Rectal smooth muscle tissue (tissue), 1 donor: ENCODE data around the gene CCSER1.
"Not testable (repeated sequence)": the region's sequence is repeated elsewhere in the genome, so short reads cannot be mapped to it uniquely, and the experiment has no call there.

ENCODE experiments used
- H3K27ac ChIP-seq: one replicate; pipeline ENCODE4 v1.7.0; 2013; ENCODE audit warnings: low read depth, low read length, inconsistent platforms
- H3K27me3 ChIP-seq: one replicate; pipeline ENCODE4 v1.7.0; 2013; ENCODE audit warnings: low read length; ENCODE audit not compliant: control insufficient read depth, insufficient read depth
- H3K36me3 ChIP-seq: one replicate; pipeline ENCODE4 v1.7.0; 2013; ENCODE audit warnings: low read length; ENCODE audit not compliant: control insufficient read depth, insufficient read depth
- H3K4me1 ChIP-seq: one replicate; pipeline ENCODE4 v1.7.0; 2013; ENCODE audit warnings: low read length; ENCODE audit not compliant: control insufficient read depth, insufficient read depth
- H3K4me3 ChIP-seq: one replicate; pipeline ENCODE4 v1.7.0; 2013; ENCODE audit warnings: low read length
- H3K9ac ChIP-seq: one replicate; pipeline ENCODE4 v1.7.0; 2013; ENCODE audit warnings: low read length

Gene CCSER1

DNA sequence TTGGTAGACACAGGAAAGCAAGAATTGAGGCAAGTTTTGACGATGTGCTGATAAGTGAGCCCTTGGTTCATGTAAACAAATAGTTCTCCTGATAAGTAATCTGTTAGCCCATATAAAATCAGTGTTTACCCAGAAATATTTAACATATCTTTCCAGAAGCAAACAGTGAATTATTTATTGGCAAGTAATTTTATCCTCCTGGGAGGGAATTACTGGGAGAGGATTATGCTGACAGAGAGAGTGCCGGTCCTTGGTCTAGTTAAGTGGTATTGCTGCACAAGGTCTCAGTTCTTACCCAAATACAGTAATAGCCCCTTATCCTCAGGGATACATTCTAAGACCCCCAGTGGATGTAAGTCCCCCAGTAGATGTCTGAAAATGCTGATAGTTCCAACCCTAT lies 315.4 kb downstream of the CCSER1 start:
- no peaks in the 10 kb centered on the region for H3K27me3 ChIP-seq
- no peaks in the 10 kb centered on the region for H3K4me1 ChIP-seq
- no peak overlapping the region for H3K9ac ChIP-seq
- H3K4me3 ChIP-seq = no peak overlapping the region
- H3K27ac ChIP-seq = no peak overlapping the region
- no peaks in the 10 kb centered on the region for H3K36me3 ChIP-seq

DNA sequence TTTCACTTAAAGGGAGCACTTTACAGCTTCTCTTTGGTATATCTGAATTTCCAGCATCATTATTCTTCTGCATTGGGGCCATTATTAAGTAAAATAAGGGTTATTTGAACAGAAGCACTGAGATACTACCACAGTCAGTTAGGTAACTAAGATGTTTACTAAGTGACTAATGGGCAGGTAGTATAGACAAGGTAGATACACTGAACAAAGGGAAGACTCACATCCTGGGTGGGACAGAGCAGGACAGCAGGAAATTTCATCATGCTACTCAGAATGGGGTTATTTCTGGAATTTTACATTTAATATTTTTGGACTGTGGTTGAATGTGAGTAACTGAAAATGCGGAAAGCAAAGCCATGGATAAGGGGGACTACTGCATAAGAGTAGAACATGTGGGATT lies 316.0 kb downstream of the CCSER1 start:
- Histone ChIP-seq H3K4me3 (no peak overlapping the region), H3K9ac (no peak overlapping the region), H3K27ac (no peak overlapping the region), H3K36me3 (no peaks in the 10 kb centered on the region), H3K27me3 (no peaks in the 10 kb centered on the region), H3K4me1 (no peaks in the 10 kb centered on the region)

GRCh38 chr4:90444904-90445303 lies 317.7 kb downstream of the CCSER1 start:
- Histone ChIP-seq H3K36me3 (no peaks in the 10 kb centered on the region), H3K4me1 (no peaks in the 10 kb centered on the region), H3K27me3 (no peaks in the 10 kb centered on the region), H3K9ac (no peak overlapping the region), H3K27ac (no peak overlapping the region), H3K4me3 (no peak overlapping the region)

- Histone ChIP-seq H3K27me3 (no peaks in the 10 kb centered on the region), H3K4me1 (no peaks in the 10 kb centered on the region), H3K36me3 (no peaks in the 10 kb centered on the region), H3K27ac (no peak overlapping the region), H3K9ac (no peak overlapping the region), H3K4me3 (no peak overlapping the region)
Measured at GRCh38 chr4:90445380-90445779, 318.2 kb downstream of the CCSER1 start.

GRCh38 chr4:90449626-90450025 lies 322.4 kb downstream of the CCSER1 start:
- Histone ChIP-seq H3K27ac (no peak overlapping the region), H3K9ac (no peak overlapping the region), H3K4me1 (no peaks in the 10 kb centered on the region), H3K4me3 (no peak overlapping the region), H3K27me3 (no peaks in the 10 kb centered on the region), H3K36me3 (no peaks in the 10 kb centered on the region)

GRCh38 chr4:90456891-90457290 lies 329.7 kb downstream of the CCSER1 start:
- H3K27me3 ChIP-seq = no peaks in the 10 kb centered on the region
- H3K27ac ChIP-seq = no peak overlapping the region
- no peaks in the 10 kb centered on the region for H3K4me1 ChIP-seq
- no peak overlapping the region for H3K9ac ChIP-seq
- no peak overlapping the region for H3K4me3 ChIP-seq
- H3K36me3 ChIP-seq = no peaks in the 10 kb centered on the region

GRCh38 chr4:90457817-90458216 lies 330.6 kb downstream of the CCSER1 start:
- no peak overlapping the region for H3K9ac ChIP-seq
- H3K4me3 ChIP-seq = no peak overlapping the region

DNA sequence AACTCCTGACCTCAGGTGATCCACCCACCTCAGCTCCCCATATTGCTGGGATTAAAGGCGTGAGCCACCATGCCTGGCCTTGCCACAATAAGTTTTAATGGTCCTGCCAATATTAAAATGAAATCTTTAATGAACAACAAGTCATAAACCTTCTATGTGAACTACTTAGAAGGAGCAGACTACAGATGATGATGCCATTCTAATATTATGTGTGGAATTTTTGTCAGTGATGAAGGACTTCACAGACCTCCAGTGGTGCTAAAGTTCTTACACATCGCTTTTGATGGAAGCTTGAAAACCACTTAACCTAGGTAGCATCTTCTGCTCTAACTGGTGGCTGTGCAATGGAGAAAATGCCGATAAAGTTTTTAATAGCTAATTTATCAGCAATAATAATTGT lies 331.4 kb downstream of the CCSER1 start:
- H3K4me1 ChIP-seq = no peaks in the 10 kb centered on the region
- H3K27ac ChIP-seq = no peak overlapping the region
- no peak overlapping the region for H3K4me3 ChIP-seq
- H3K27me3 ChIP-seq = no peaks in the 10 kb centered on the region
- H3K36me3 ChIP-seq = no peaks in the 10 kb centered on the region
- no peak overlapping the region for H3K9ac ChIP-seq

More at GRCh38 chr4:90457817-90458216, 330.6 kb downstream of the CCSER1 start:
- Histone ChIP-seq H3K36me3 (no peaks in the 10 kb centered on the region), H3K4me1 (no peaks in the 10 kb centered on the region), H3K27ac (no peak overlapping the region), H3K27me3 (no peaks in the 10 kb centered on the region)

DNA sequence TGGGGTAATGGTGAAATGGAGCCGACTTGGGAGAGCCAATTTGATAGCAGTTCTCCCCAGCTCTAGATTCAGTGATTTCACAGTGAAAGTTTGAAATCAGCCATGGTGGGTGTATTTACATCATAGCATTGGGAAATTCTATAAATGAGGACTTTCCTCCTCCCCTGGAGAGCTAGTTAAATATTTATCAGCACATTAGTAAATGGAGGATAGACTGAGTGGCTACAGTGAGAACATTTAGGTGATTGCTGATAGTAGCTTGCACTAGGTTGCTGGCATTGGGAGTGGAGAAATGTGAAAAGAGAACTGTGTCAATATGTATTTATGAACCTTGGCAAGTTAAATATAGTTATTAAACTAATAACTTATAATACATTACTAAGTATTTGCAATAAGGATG lies 347.3 kb downstream of the CCSER1 start:
- no peaks in the 10 kb centered on the region for H3K36me3 ChIP-seq
- H3K27me3 ChIP-seq = no peaks in the 10 kb centered on the region
- H3K4me3 ChIP-seq = no peak overlapping the region
- H3K27ac ChIP-seq = no peak overlapping the region
- no peaks in the 10 kb centered on the region for H3K4me1 ChIP-seq
- no peak overlapping the region for H3K9ac ChIP-seq

DNA sequence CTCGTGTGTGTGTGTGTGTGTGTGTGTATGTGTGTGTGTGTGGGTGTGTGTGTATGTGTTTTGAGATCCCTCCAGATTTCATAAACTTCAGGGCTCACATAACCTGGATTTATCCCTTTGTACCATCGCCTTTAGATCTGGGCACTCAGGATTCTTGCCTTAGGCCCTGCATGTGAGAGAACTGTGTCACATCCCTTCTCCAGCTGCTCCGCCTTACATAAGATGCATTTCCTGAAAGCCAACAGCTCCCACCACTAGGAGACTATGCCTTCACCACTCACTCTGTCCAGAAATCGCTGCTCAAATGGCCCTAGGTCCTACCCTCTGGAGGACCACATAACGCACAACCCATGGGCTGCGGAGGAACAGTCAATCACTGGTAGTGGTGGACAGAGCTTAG lies 348.8 kb downstream of the CCSER1 start:
- H3K9ac ChIP-seq = no peak overlapping the region
- H3K4me1 ChIP-seq = no peaks in the 10 kb centered on the region
- H3K4me3 ChIP-seq = no peak overlapping the region
- no peaks in the 10 kb centered on the region for H3K36me3 ChIP-seq
- H3K27ac ChIP-seq = no peak overlapping the region
- no peaks in the 10 kb centered on the region for H3K27me3 ChIP-seq

GRCh38 chr4:90476586-90476985 lies 349.4 kb downstream of the CCSER1 start:
- no peaks in the 10 kb centered on the region for H3K27me3 ChIP-seq
- H3K36me3 ChIP-seq = no peaks in the 10 kb centered on the region
- H3K27ac ChIP-seq = no peak overlapping the region
- no peak overlapping the region for H3K4me3 ChIP-seq
- H3K9ac ChIP-seq = no peak overlapping the region
- H3K4me1 ChIP-seq = no peaks in the 10 kb centered on the region

DNA sequence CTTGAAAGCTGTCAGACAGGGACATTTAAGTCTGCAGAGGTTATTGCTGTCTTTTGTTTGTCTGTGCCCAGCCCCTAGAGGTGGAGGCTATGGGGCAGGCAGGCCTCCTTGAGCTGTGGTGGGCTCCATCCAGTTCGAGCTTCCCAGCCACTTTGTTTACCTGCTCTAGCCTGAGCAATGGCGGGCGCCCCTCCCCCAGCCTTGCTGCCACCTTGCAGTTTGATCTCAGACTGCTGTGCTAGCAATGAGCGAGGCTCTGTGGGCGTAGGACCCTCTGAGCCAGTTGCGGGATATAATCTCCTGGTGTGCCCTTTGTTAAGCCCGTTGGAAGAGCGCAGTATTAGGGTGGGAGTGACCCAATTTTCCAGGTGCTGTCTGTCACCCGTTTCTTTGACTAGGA lies 357.7 kb downstream of the CCSER1 start:
- not testable (repeated sequence) for H3K27ac ChIP-seq, H3K36me3 ChIP-seq, H3K27me3 ChIP-seq, H3K4me1 ChIP-seq, H3K4me3 ChIP-seq, H3K9ac ChIP-seq

DNA sequence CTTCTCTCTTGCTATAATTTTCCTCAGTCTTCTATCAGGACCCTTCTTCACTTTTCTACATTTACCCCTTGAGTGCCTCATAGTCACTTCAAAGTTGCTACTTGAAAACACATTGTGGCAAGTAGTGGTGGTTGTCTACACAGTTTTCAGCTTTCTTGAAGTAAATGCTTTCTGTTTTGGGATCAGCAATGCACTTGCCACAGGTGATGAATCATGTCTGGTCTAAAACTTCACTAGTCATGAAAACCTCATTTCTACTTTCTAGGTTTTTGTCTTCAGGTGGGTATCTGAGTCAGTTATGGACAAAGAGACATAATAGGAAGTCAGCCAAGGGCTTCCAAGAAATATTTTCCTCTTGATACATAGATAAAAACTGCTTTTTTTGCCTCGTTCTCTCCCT lies 359.2 kb downstream of the CCSER1 start:
- Histone ChIP-seq H3K9ac (no peak overlapping the region), H3K27me3 (no peaks in the 10 kb centered on the region), H3K4me1 (no peaks in the 10 kb centered on the region), H3K4me3 (no peak overlapping the region), H3K27ac (no peak overlapping the region), H3K36me3 (no peaks in the 10 kb centered on the region)

DNA sequence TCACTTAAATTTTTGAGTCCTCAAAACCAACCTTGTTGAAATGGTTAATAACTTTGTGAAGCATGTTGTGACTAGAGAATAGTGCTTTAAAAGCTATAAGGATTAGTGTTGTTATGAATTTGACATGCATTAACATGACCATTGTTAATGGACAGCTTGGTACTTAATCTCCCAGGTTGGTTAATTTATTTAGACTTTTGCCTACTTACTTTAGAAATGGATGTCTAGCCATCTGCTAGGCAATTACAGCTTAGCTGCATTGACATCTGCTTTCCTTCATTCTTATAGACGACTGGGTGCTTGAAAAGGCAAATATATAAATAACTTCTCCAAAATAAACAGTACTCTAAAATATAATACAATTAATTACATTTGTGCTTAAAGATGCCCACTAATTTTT lies 368.0 kb downstream of the CCSER1 start:
- no peaks in the 10 kb centered on the region for H3K4me1 ChIP-seq
- H3K4me3 ChIP-seq = no peak overlapping the region
- H3K27me3 ChIP-seq = no peaks in the 10 kb centered on the region
- no peaks in the 10 kb centered on the region for H3K36me3 ChIP-seq
- H3K27ac ChIP-seq = no peak overlapping the region
- H3K9ac ChIP-seq = no peak overlapping the region
